RWPE1 (cell line): ENCODE data around the gene AHR.

Experiments
- CTCF ChIA-PET: fragments of 350-600 bp; sonication (Branson Sonifier 250); formaldehyde crosslinking; extraction: SDS; loops from one replicate; lab custom pipeline; 2021; lab: Yijun Ruan, JAX
- POLR2A ChIA-PET: fragments of 400-600 bp; formaldehyde crosslinking; extraction: SDS; loops from one replicate; lab custom pipeline; 2020; ENCODE audit warnings: antibody characterized with exemption; ENCODE audit not compliant: low non-redundant PET; lab: Yijun Ruan, JAX
- DNase-seq: peaks from one replicate; pipeline ENCODE4 v3.0.0; 2012; ENCODE audit warnings: low spot score
- H3K27ac ChIP-seq: fragments of 450-650 bp; 2 replicates; pipeline ENCODE4 v1.5.1; 2017
- CTCF ChIP-seq: fragments of 450-650 bp; conservative IDR thresholded peaks from 2 replicates; pipeline ENCODE4 v1.5.1; 2017; ENCODE audit warnings: low read depth, mild to moderate bottlenecking

Gene AHR

GRCh38 chr7:17319164-17320101 lies 21.0 kb downstream of the AHR start:
- no peak for DNase-seq
- TF ChIP-seq CTCF: no peak
- H3K27ac ChIP-seq: no peak overlapping the region
- CTCF ChIA-PET: interaction anchor here (0.6 kb wide), 1 partner anchor 11 kb away, joined by 3 read pairs; no protein-coding TSS in a partner anchor
- POLR2A ChIA-PET: no interaction called here

- H3K27ac ChIP-seq: no peak overlapping the region
- ChIA-PET POLR2A (no interaction called here), CTCF (no interaction called here)
- DNase-seq: no peak
- TF ChIP-seq CTCF: no peak
Measured at GRCh38 chr7:17320102-17320497, 21.6 kb downstream of the AHR start.

- TF ChIP-seq CTCF: no peak
- ChIA-PET CTCF (interaction anchor here (0.6 kb wide), 2 partner anchors 366 to 760 kb away, joined by 3 read pairs; no protein-coding TSS in a partner anchor), POLR2A (no interaction called here)
- no peak for DNase-seq
- H3K27ac ChIP-seq: no peak overlapping the region
Measured at GRCh38 chr7:17320657-17321056, 22.2 kb downstream of the AHR start.

GRCh38 chr7:17325364-17325763 lies 26.9 kb downstream of the AHR start:
- ChIA-PET CTCF (no interaction called here), POLR2A (no interaction called here)
- no peak for DNase-seq
- no peak overlapping the region for H3K27ac ChIP-seq
- TF ChIP-seq CTCF: no peak

- DNase-seq: no peak
- H3K27ac ChIP-seq: no peak overlapping the region
- ChIA-PET POLR2A (no interaction called here), CTCF (no interaction called here)
- no peak for TF ChIP-seq CTCF
Measured at GRCh38 chr7:17326378-17326777, 27.9 kb downstream of the AHR start.

GRCh38 chr7:17328641-17329040 lies 30.2 kb downstream of the AHR start:
- TF ChIP-seq CTCF: no peak
- DNase-seq: no peak
- no peak overlapping the region for H3K27ac ChIP-seq
- ChIA-PET POLR2A (no interaction called here), CTCF (interaction anchor here (0.5 kb wide), 1 partner anchor 527 kb away, joined by 3 read pairs; no protein-coding TSS in a partner anchor)
